ENCODE results near the gene ARHGAP8. TPM values are rescaled to one million over a fixed set of nuclear protein-coding genes. Genes with fewer than 3 reads are reported as not detected.
"Not testable (repeated sequence)": the region's sequence is repeated elsewhere in the genome, so short reads cannot be mapped to it uniquely, and the experiment has no call there.

ARHGAP8 gene
- total RNA-seq, 1 experiment from 2014 or later = not detected

GRCh38 chr22:44894782-44895181 lies 142.4 kb downstream of the ARHGAP8 start:
- Histone ChIP-seq H3K9me2 (replicated peaks; ENCODE audit: insufficient read depth, low read length) (no peaks in the 10 kb centered on the region), H4K20me1 (ENCODE audit: insufficient read depth, low read depth, low read length) (no peaks in the 10 kb centered on the region), H3K79me2 (ENCODE audit: low read length) (no peaks in the 10 kb centered on the region), H3K27me3 (ENCODE audit: low read length) (no peaks in the 10 kb centered on the region), H3K27ac (ENCODE audit: low read length) (no peak overlapping the region), H3K36me3 (ENCODE audit: insufficient read depth, low read length) (no peaks in the 10 kb centered on the region), H3K4me1 (ENCODE audit: low read length) (no peaks in the 10 kb centered on the region), H2AFZ (ENCODE audit: low read length) (no peak overlapping the region), H3K4me2 (ENCODE audit: low read depth, low read length, poor library complexity, severe bottlenecking) (no peak overlapping the region), H3K9me3 (ENCODE audit: low read length) (no peaks in the 10 kb centered on the region), H3K4me3 (ENCODE audit: low read length) (no peak overlapping the region), H3K9ac (ENCODE audit: low read length) (no peak overlapping the region)
- DNase-seq = no peak

- no peaks in the 10 kb centered on the region for H3K9me3 ChIP-seq (ENCODE audit: low read length)
Measured at GRCh38 chr22:44895296-44896055, 143.1 kb downstream of the ARHGAP8 start.

GRCh38 chr22:44898236-44898635 lies 145.9 kb downstream of the ARHGAP8 start:
- no peak overlapping the region for H3K9ac ChIP-seq (ENCODE audit: low read length)

More at GRCh38 chr22:44895296-44896055, 143.1 kb downstream of the ARHGAP8 start:
- Histone ChIP-seq H4K20me1 (ENCODE audit: insufficient read depth, low read depth, low read length) (no peaks in the 10 kb centered on the region), H3K4me3 (ENCODE audit: low read length) (no peak overlapping the region), H2AFZ (ENCODE audit: low read length) (no peak overlapping the region), H3K9ac (ENCODE audit: low read length) (no peak overlapping the region), H3K9me2 (replicated peaks; ENCODE audit: insufficient read depth, low read length) (no peaks in the 10 kb centered on the region), H3K79me2 (ENCODE audit: low read length) (no peaks in the 10 kb centered on the region), H3K27me3 (ENCODE audit: low read length) (no peaks in the 10 kb centered on the region), H3K36me3 (ENCODE audit: insufficient read depth, low read length) (no peaks in the 10 kb centered on the region), H3K4me2 (ENCODE audit: low read depth, low read length, poor library complexity, severe bottlenecking) (no peak overlapping the region), H3K27ac (ENCODE audit: low read length) (no peak overlapping the region), H3K4me1 (ENCODE audit: low read length) (no peaks in the 10 kb centered on the region)
- DNase-seq = no peak

GRCh38 chr22:44901301-44901700 lies 148.9 kb downstream of the ARHGAP8 start:
- Histone ChIP-seq H2AFZ (ENCODE audit: low read length) (no peak overlapping the region), H3K4me1 (ENCODE audit: low read length) (no peaks in the 10 kb centered on the region), H3K9me2 (replicated peaks; ENCODE audit: insufficient read depth, low read length) (no peaks in the 10 kb centered on the region), H4K20me1 (ENCODE audit: insufficient read depth, low read depth, low read length) (no peaks in the 10 kb centered on the region), H3K4me3 (ENCODE audit: low read length) (no peak overlapping the region), H3K9me3 (ENCODE audit: low read length) (no peaks in the 10 kb centered on the region), H3K79me2 (ENCODE audit: low read length) (no peaks in the 10 kb centered on the region), H3K36me3 (ENCODE audit: insufficient read depth, low read length) (no peaks in the 10 kb centered on the region), H3K27ac (ENCODE audit: low read length) (no peak overlapping the region), H3K4me2 (ENCODE audit: low read depth, low read length, poor library complexity, severe bottlenecking) (no peak overlapping the region), H3K9ac (ENCODE audit: low read length) (no peak overlapping the region), H3K27me3 (ENCODE audit: low read length) (no peaks in the 10 kb centered on the region)
- DNase-seq = no peak

More at GRCh38 chr22:44898236-44898635, 145.9 kb downstream of the ARHGAP8 start:
- no peaks in the 10 kb centered on the region for H3K9me2 ChIP-seq (replicated peaks; ENCODE audit: insufficient read depth, low read length)
- H3K27ac ChIP-seq (ENCODE audit: low read length) = no peak overlapping the region
- no peaks in the 10 kb centered on the region for H3K36me3 ChIP-seq (ENCODE audit: insufficient read depth, low read length)
- no peaks in the 10 kb centered on the region for H3K9me3 ChIP-seq (ENCODE audit: low read length)
- no peak overlapping the region for H3K4me2 ChIP-seq (ENCODE audit: low read depth, low read length, poor library complexity, severe bottlenecking)
- H2AFZ ChIP-seq (ENCODE audit: low read length) = no peak overlapping the region
- no peak overlapping the region for H3K4me3 ChIP-seq (ENCODE audit: low read length)
- no peaks in the 10 kb centered on the region for H3K79me2 ChIP-seq (ENCODE audit: low read length)
- DNase-seq = no peak
- H3K4me1 ChIP-seq (ENCODE audit: low read length) = no peaks in the 10 kb centered on the region
- no peaks in the 10 kb centered on the region for H3K27me3 ChIP-seq (ENCODE audit: low read length)
- no peaks in the 10 kb centered on the region for H4K20me1 ChIP-seq (ENCODE audit: insufficient read depth, low read depth, low read length)

DNA sequence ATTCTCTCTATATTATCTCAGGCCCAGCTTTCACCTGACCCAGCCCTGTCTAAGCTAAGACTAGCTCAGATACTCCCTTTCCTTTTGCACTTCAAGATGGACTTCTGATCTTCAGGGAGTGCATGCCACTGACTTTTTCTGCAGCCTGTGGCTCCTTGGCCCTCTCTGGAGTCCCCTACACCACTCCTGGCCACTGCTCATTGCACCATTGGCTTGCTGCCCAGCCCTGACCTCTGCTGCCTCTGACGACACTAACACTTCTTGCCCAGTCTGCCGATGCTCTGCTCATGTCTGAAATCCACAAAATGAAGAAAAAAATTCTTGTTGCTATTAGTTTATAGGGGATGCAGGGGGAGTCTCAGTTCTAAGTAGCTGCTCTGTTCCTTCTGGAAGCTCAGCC lies 150.8 kb downstream of the ARHGAP8 start:
- H3K4me2 ChIP-seq (ENCODE audit: low read depth, low read length, poor library complexity, severe bottlenecking); H3K27me3 ChIP-seq (ENCODE audit: low read length); DNase-seq: not testable (repeated sequence)

DNA sequence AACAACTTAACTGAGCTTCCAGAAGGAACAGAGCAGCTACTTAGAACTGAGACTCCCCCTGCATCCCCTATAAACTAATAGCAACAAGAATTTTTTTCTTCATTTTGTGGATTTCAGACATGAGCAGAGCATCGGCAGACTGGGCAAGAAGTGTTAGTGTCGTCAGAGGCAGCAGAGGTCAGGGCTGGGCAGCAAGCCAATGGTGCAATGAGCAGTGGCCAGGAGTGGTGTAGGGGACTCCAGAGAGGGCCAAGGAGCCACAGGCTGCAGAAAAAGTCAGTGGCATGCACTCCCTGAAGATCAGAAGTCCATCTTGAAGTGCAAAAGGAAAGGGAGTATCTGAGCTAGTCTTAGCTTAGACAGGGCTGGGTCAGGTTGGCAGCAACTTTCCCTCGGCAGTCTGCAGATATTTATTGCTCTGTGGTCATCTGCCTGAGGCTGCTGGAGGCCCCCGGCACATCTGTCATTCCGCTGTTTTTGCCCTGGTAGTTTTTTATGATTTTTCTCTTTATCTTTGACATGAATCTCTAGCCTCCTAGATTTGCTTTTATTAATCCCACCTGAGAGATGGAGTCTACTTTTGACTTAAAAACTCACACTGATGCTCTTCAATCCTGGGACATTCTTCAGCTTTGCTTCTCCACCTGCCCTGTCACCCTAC lies 152.2 kb downstream of the ARHGAP8 start:
- not testable (repeated sequence) for H3K4me3 ChIP-seq (ENCODE audit: low read length); H3K9me3 ChIP-seq (ENCODE audit: low read length); H3K9me2 ChIP-seq (replicated peaks; ENCODE audit: insufficient read depth, low read length); H4K20me1 ChIP-seq (ENCODE audit: insufficient read depth, low read depth, low read length); H2AFZ ChIP-seq (ENCODE audit: low read length); DNase-seq; H3K4me1 ChIP-seq (ENCODE audit: low read length); H3K9ac ChIP-seq (ENCODE audit: low read length); H3K79me2 ChIP-seq (ENCODE audit: low read length); H3K4me2 ChIP-seq (ENCODE audit: low read depth, low read length, poor library complexity, severe bottlenecking); H3K27ac ChIP-seq (ENCODE audit: low read length); H3K36me3 ChIP-seq (ENCODE audit: insufficient read depth, low read length); H3K27me3 ChIP-seq (ENCODE audit: low read length)

More for the DNA sequence above, 150.8 kb downstream of the ARHGAP8 start:
- H3K9me2 ChIP-seq (replicated peaks; ENCODE audit: insufficient read depth, low read length); H3K36me3 ChIP-seq (ENCODE audit: insufficient read depth, low read length); H3K27ac ChIP-seq (ENCODE audit: low read length); H4K20me1 ChIP-seq (ENCODE audit: insufficient read depth, low read depth, low read length); H2AFZ ChIP-seq (ENCODE audit: low read length); H3K9ac ChIP-seq (ENCODE audit: low read length); H3K4me3 ChIP-seq (ENCODE audit: low read length); H3K79me2 ChIP-seq (ENCODE audit: low read length); H3K9me3 ChIP-seq (ENCODE audit: low read length); H3K4me1 ChIP-seq (ENCODE audit: low read length): not testable (repeated sequence)

- Histone ChIP-seq H3K36me3 (ENCODE audit: insufficient read depth, low read length) (no peaks in the 10 kb centered on the region; the same call in 1 of the 2 replicates), H3K27ac (ENCODE audit: low read length) (no peak overlapping the region), H3K9me2 (replicated peaks; ENCODE audit: insufficient read depth, low read length) (no peaks in the 10 kb centered on the region), H3K4me1 (ENCODE audit: low read length) (no peaks in the 10 kb centered on the region), H3K79me2 (ENCODE audit: low read length) (no peaks in the 10 kb centered on the region), H3K4me2 (ENCODE audit: low read depth, low read length, poor library complexity, severe bottlenecking) (no peak overlapping the region), H3K27me3 (ENCODE audit: low read length) (no peaks in the 10 kb centered on the region), H2AFZ (ENCODE audit: low read length) (no peak overlapping the region), H3K4me3 (ENCODE audit: low read length) (no peak overlapping the region), H4K20me1 (ENCODE audit: insufficient read depth, low read depth, low read length) (no peaks in the 10 kb centered on the region), H3K9ac (ENCODE audit: low read length) (no peak overlapping the region), H3K9me3 (ENCODE audit: low read length) (no peaks in the 10 kb centered on the region)
- DNase-seq = no peak
Measured at GRCh38 chr22:44906248-44906936, 154.0 kb downstream of the ARHGAP8 start.

DNA sequence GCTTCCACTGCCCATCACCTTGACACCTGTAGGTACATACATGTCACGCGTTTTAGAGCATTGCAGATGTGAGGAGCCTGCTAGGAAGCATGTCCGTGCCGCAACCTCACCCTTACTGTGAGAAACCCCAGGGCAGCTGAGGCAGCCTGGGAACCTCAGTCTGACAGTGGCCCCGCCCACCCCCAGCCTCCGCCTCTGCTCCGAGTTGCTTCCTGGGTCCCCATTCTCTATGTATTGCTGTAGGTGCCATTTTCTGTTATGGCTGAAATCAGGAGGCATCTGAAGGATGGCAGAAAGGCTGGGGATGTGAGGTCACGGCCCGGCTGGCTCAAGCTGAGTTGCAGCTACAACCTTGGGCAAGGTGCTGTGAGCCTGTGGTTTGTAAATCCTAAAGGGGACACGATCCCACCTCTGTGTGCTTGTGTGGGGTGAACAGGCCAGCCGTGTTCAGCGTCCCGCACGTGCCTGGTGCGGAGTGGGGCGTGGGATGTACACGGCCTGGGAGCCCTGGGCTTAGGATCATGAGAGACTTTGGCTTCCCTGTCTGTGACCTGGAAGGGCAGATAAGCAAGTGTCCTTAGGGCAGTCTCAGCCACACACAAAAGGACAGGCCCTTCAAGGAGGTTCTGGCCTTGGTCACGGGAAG lies 154.7 kb downstream of the ARHGAP8 start:
- no peaks in the 10 kb centered on the region for H3K9me2 ChIP-seq (replicated peaks; ENCODE audit: insufficient read depth, low read length)

More for the DNA sequence above, 154.7 kb downstream of the ARHGAP8 start:
- no peaks in the 10 kb centered on the region for H3K9me3 ChIP-seq (ENCODE audit: low read length)
- H2AFZ ChIP-seq (ENCODE audit: low read length) = no peak overlapping the region
- no peaks in the 10 kb centered on the region for H4K20me1 ChIP-seq (ENCODE audit: insufficient read depth, low read depth, low read length)
- no peak overlapping the region for H3K27ac ChIP-seq (ENCODE audit: low read length)
- no peaks in the 10 kb centered on the region for H3K27me3 ChIP-seq (ENCODE audit: low read length)
- H3K4me2 ChIP-seq (ENCODE audit: low read depth, low read length, poor library complexity, severe bottlenecking) = no peak overlapping the region
- no peaks in the 10 kb centered on the region for H3K4me1 ChIP-seq (ENCODE audit: low read length)
- H3K36me3 ChIP-seq (ENCODE audit: insufficient read depth, low read length) = no peaks in the 10 kb centered on the region; the same call in 1 of the 2 replicates
- no peaks in the 10 kb centered on the region for H3K79me2 ChIP-seq (ENCODE audit: low read length)
- H3K9ac ChIP-seq (ENCODE audit: low read length) = no peak overlapping the region
- no peak overlapping the region for H3K4me3 ChIP-seq (ENCODE audit: low read length)
- DNase-seq = no peak
